ENCODE measurements around the gene VSIR.

Gene VSIR

GRCh38 chr10:71720288-71720687 is 53.0 kb downstream of the VSIR start:
- no peaks in the 10 kb centered on the region for H3K36me3 ChIP-seq (ENCODE audit: control insufficient read depth, insufficient read depth, low read length, severe bottlenecking)
- H3K4me3 ChIP-seq (ENCODE audit: low read length) = no peak overlapping the region
- no peaks in the 10 kb centered on the region for H3K27me3 ChIP-seq (replicated peaks; ENCODE audit: control insufficient read depth, insufficient read depth, low read length)

GRCh38 chr10:71719464-71720201 is 53.7 kb downstream of the VSIR start, which contains the start of gene C10orf105:
Gene C10orf105, minus strand, starts transcription at chr10:71719778. Its CDS starts 3,441 bp downstream, at chr10:71716337.
- Histone ChIP-seq H3K4me1 (ENCODE audit: control insufficient read depth, insufficient read depth, low read length) (peaks cover 23% of the 10 kb centered on the region), H3K27me3 (replicated peaks; ENCODE audit: control insufficient read depth, insufficient read depth, low read length) (no peaks in the 10 kb centered on the region), H3K4me3 (ENCODE audit: low read length) (no peak within 1 kb of the TSS), H3K9me3 (ENCODE audit: control insufficient read depth, low read length) (peaks cover 8% of the 10 kb centered on the region), H3K9ac (ENCODE audit: low read length) (no peak within 1 kb of the TSS), H3K36me3 (ENCODE audit: control insufficient read depth, insufficient read depth, low read length, severe bottlenecking) (no peaks in the 10 kb centered on the region)
- DNase-seq (ENCODE audit: low read depth) = no peak

More at GRCh38 chr10:71720288-71720687, 53.0 kb downstream of the VSIR start:
- DNase-seq (ENCODE audit: low read depth) = no peak
- peaks cover 8% of the 10 kb centered on the region for H3K9me3 ChIP-seq (ENCODE audit: control insufficient read depth, low read length)
- H3K4me1 ChIP-seq (ENCODE audit: control insufficient read depth, insufficient read depth, low read length) = peaks cover 16% of the 10 kb centered on the region
- no peak overlapping the region for H3K9ac ChIP-seq (ENCODE audit: low read length)

- no peaks in the 10 kb centered on the region for H3K27me3 ChIP-seq (replicated peaks; ENCODE audit: control insufficient read depth, insufficient read depth, low read length)
- H3K4me1 ChIP-seq (ENCODE audit: control insufficient read depth, insufficient read depth, low read length) = peaks cover 28% of the 10 kb centered on the region
- DNase-seq (ENCODE audit: low read depth) = no peak
- H3K4me3 ChIP-seq (ENCODE audit: low read length) = no peak overlapping the region
- H3K36me3 ChIP-seq (ENCODE audit: control insufficient read depth, insufficient read depth, low read length, severe bottlenecking) = no peaks in the 10 kb centered on the region
- H3K9me3 ChIP-seq (ENCODE audit: control insufficient read depth, low read length) = peaks cover 8% of the 10 kb centered on the region
- no peak overlapping the region for H3K9ac ChIP-seq (ENCODE audit: low read length)
Observed at GRCh38 chr10:71719042-71719441, 54.3 kb downstream of the VSIR start.

DNA sequence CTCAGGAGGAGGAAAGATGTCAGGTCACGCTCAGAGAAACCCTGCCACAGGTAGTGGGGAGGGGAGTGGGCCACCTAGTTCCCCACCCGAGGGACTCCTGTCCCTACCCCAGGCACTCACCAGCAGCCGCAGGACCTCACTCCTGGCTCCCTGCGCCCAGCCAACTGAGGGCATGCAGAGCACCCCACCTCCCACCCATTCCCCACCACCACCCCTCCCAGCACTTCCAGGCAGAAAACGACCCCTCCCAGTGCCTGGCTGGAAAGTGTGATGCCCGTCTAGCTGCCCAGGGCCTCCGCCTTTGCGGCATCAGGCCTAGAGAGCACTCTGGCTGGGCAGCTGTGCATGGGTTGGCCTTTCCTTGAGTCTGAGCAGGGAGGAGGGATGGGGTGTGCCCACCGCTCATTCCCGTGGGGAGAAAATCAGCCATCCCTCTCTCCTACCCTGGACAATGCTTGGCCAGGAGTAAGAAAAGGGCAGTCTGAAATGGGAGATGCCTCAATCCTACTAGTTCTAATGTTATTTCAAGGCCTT is 55.1 kb downstream of the VSIR start:
- Histone ChIP-seq H3K9me3 (ENCODE audit: control insufficient read depth, low read length) (peaks cover 8% of the 10 kb centered on the region), H3K4me1 (ENCODE audit: control insufficient read depth, insufficient read depth, low read length) (peaks cover 37% of the 10 kb centered on the region), H3K4me3 (ENCODE audit: low read length) (no peak overlapping the region), H3K27me3 (replicated peaks; ENCODE audit: control insufficient read depth, insufficient read depth, low read length) (no peaks in the 10 kb centered on the region), H3K36me3 (ENCODE audit: control insufficient read depth, insufficient read depth, low read length, severe bottlenecking) (no peaks in the 10 kb centered on the region), H3K9ac (ENCODE audit: low read length) (no peak overlapping the region)
- DNase-seq (ENCODE audit: low read depth) = no peak

GRCh38 chr10:71717551-71717951 is 55.8 kb downstream of the VSIR start:
- H3K9me3 ChIP-seq (ENCODE audit: control insufficient read depth, low read length) = peaks cover 2% of the 10 kb centered on the region
- peak overlapping the region; percentile 61 for H3K9ac ChIP-seq (ENCODE audit: low read length)
- peak; percentile 53 for DNase-seq (ENCODE audit: low read depth)
- H3K4me1 ChIP-seq (ENCODE audit: control insufficient read depth, insufficient read depth, low read length) = peaks cover 43% of the 10 kb centered on the region
- no peaks in the 10 kb centered on the region for H3K36me3 ChIP-seq (ENCODE audit: control insufficient read depth, insufficient read depth, low read length, severe bottlenecking)
- no peaks in the 10 kb centered on the region for H3K27me3 ChIP-seq (replicated peaks; ENCODE audit: control insufficient read depth, insufficient read depth, low read length)
- H3K4me3 ChIP-seq (ENCODE audit: low read length) = no peak overlapping the region

DNA sequence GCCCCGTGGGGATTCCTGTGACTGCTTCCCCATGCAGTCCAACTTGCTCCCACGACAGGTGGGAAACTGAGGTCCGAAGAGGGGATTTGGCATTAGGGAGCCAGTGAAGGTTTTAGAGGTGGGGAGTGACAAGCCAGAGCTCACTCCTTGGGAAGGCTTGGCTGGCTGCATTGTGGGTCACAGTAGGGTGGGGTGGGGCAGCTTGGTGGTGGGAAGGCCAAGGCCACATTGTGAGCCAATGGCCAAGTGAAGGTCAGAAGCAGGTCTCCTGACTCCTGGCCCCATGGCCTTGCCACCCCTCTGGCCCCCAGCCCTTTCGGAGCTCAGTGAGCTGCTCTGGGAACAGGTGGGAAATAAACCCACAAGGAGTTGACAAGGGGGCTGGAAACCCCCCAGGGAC is 56.3 kb downstream of the VSIR start:
- no peaks in the 10 kb centered on the region for H3K9me3 ChIP-seq (ENCODE audit: control insufficient read depth, low read length)
- no peak overlapping the region for H3K4me3 ChIP-seq (ENCODE audit: low read length)
- no peaks in the 10 kb centered on the region for H3K27me3 ChIP-seq (replicated peaks; ENCODE audit: control insufficient read depth, insufficient read depth, low read length)
- H3K4me1 ChIP-seq (ENCODE audit: control insufficient read depth, insufficient read depth, low read length) = peaks cover 44% of the 10 kb centered on the region
- DNase-seq (ENCODE audit: low read depth) = no peak
- no peak overlapping the region for H3K9ac ChIP-seq (ENCODE audit: low read length)
- H3K36me3 ChIP-seq (ENCODE audit: control insufficient read depth, insufficient read depth, low read length, severe bottlenecking) = no peaks in the 10 kb centered on the region

- DNase-seq (ENCODE audit: low read depth) = no peak
Observed at GRCh38 chr10:71716426-71716825, 56.9 kb downstream of the VSIR start.

DNA sequence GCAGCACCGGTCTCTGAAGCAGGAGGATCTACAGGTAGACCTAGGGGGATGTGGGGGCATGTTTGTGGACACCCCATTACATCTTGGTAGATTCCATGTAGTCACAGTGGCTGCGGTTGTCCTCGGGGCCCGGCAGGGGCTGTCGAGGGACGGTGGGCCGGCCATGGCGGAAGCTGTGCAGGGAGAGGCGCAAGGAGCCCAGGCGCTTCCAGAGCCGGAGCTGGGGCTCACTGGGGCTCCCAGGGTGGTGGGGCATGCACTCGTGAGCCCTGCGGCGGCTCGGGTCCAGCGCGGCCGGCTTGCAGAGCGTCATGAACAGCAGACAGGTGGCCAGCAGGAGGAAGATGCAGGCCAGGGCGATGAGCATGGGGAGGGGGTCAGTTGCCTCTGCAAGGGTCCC is 57.5 kb downstream of the VSIR start:
- peaks cover 47% of the 10 kb centered on the region for H3K4me1 ChIP-seq (ENCODE audit: control insufficient read depth, insufficient read depth, low read length)
- no peaks in the 10 kb centered on the region for H3K27me3 ChIP-seq (replicated peaks; ENCODE audit: control insufficient read depth, insufficient read depth, low read length)
- no peak overlapping the region for H3K9ac ChIP-seq (ENCODE audit: low read length)
- H3K9me3 ChIP-seq (ENCODE audit: control insufficient read depth, low read length) = no peaks in the 10 kb centered on the region
- no peaks in the 10 kb centered on the region for H3K36me3 ChIP-seq (ENCODE audit: control insufficient read depth, insufficient read depth, low read length, severe bottlenecking)
- no peak overlapping the region for H3K4me3 ChIP-seq (ENCODE audit: low read length)
- no peak for DNase-seq (ENCODE audit: low read depth)

More at GRCh38 chr10:71716426-71716825, 56.9 kb downstream of the VSIR start:
- Histone ChIP-seq H3K36me3 (ENCODE audit: control insufficient read depth, insufficient read depth, low read length, severe bottlenecking) (no peaks in the 10 kb centered on the region), H3K4me3 (ENCODE audit: low read length) (no peak overlapping the region), H3K27me3 (replicated peaks; ENCODE audit: control insufficient read depth, insufficient read depth, low read length) (no peaks in the 10 kb centered on the region), H3K9ac (ENCODE audit: low read length) (no peak overlapping the region), H3K9me3 (ENCODE audit: control insufficient read depth, low read length) (no peaks in the 10 kb centered on the region), H3K4me1 (ENCODE audit: control insufficient read depth, insufficient read depth, low read length) (peaks cover 44% of the 10 kb centered on the region)

GRCh38 chr10:71715026-71715425 is 58.3 kb downstream of the VSIR start:
- Histone ChIP-seq H3K27me3 (replicated peaks; ENCODE audit: control insufficient read depth, insufficient read depth, low read length) (no peaks in the 10 kb centered on the region), H3K4me3 (ENCODE audit: low read length) (no peak overlapping the region), H3K9me3 (ENCODE audit: control insufficient read depth, low read length) (no peaks in the 10 kb centered on the region), H3K36me3 (ENCODE audit: control insufficient read depth, insufficient read depth, low read length, severe bottlenecking) (no peaks in the 10 kb centered on the region), H3K9ac (ENCODE audit: low read length) (peak overlapping the region; percentile 86), H3K4me1 (ENCODE audit: control insufficient read depth, insufficient read depth, low read length) (peaks cover 47% of the 10 kb centered on the region)
- no peak for DNase-seq (ENCODE audit: low read depth)

DNA sequence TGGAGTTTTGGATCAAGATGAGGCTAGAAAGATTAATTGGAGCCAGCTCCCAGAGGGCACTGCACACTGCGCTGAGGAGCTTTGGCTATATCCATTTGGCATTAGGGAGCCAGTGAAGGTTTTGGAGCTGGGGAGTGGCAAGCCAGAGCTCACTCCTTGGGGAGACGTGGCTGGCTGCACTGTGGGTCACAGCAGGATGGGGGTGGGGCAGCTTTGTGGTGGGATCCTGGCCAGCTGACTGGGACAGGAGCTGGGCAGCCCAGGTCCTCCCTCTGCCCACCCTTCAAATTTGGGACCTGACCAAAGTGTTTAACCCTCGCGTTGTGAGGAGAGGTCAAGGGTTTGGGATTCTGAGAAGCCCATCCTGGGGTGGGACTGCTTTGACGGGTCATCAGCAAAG is 58.7 kb downstream of the VSIR start:
- DNase-seq (ENCODE audit: low read depth) = no peak
- no peaks in the 10 kb centered on the region for H3K36me3 ChIP-seq (ENCODE audit: control insufficient read depth, insufficient read depth, low read length, severe bottlenecking)
- H3K9ac ChIP-seq (ENCODE audit: low read length) = peak overlapping the region; percentile 86
- H3K27me3 ChIP-seq (replicated peaks; ENCODE audit: control insufficient read depth, insufficient read depth, low read length) = no peaks in the 10 kb centered on the region
- peak overlapping the region; percentile 67 for H3K4me3 ChIP-seq (ENCODE audit: low read length)
- no peaks in the 10 kb centered on the region for H3K9me3 ChIP-seq (ENCODE audit: control insufficient read depth, low read length)
- peaks cover 47% of the 10 kb centered on the region for H3K4me1 ChIP-seq (ENCODE audit: control insufficient read depth, insufficient read depth, low read length)

DNA sequence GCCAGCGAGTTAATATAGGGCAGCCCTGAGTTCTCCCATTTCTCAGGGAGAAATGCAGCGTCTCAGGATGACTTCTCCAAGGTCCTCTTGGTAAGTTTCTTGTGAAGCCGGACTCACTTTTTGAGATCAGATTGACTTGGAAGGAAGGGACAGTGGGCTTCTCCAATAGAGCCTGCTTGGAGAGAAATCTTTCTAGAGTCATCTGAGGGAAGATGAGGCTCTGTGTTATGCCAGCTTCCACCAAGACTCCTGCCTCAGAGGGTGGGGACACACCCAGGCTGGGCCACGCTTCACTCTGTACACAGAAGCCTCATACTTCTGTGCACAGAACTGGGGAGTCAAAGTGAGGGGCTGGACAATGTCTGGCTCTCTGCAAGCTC is 59.3 kb downstream of the VSIR start:
- Histone ChIP-seq H3K27me3 (replicated peaks; ENCODE audit: control insufficient read depth, insufficient read depth, low read length) (no peaks in the 10 kb centered on the region), H3K36me3 (ENCODE audit: control insufficient read depth, insufficient read depth, low read length, severe bottlenecking) (no peaks in the 10 kb centered on the region), H3K4me1 (ENCODE audit: control insufficient read depth, insufficient read depth, low read length) (peaks cover 52% of the 10 kb centered on the region), H3K4me3 (ENCODE audit: low read length) (peak overlapping the region; percentile 67), H3K9ac (ENCODE audit: low read length) (peak overlapping the region; percentile 86), H3K9me3 (ENCODE audit: control insufficient read depth, low read length) (no peaks in the 10 kb centered on the region)
- DNase-seq (ENCODE audit: low read depth) = no peak
